Suppressor macrophage (primary cell): Measurements from ENCODE around the gene MAST4.
"Not testable (repeated sequence)": the region's sequence is repeated elsewhere in the genome, so short reads cannot be mapped to it uniquely, and the experiment has no call there.

ENCODE experiments used
- DNase-seq, 4 experiments: peaks; one replicate each; pipeline ENCODE4 v3.0.0-alpha.2; 2020 to 2022

MAST4 gene

DNA sequence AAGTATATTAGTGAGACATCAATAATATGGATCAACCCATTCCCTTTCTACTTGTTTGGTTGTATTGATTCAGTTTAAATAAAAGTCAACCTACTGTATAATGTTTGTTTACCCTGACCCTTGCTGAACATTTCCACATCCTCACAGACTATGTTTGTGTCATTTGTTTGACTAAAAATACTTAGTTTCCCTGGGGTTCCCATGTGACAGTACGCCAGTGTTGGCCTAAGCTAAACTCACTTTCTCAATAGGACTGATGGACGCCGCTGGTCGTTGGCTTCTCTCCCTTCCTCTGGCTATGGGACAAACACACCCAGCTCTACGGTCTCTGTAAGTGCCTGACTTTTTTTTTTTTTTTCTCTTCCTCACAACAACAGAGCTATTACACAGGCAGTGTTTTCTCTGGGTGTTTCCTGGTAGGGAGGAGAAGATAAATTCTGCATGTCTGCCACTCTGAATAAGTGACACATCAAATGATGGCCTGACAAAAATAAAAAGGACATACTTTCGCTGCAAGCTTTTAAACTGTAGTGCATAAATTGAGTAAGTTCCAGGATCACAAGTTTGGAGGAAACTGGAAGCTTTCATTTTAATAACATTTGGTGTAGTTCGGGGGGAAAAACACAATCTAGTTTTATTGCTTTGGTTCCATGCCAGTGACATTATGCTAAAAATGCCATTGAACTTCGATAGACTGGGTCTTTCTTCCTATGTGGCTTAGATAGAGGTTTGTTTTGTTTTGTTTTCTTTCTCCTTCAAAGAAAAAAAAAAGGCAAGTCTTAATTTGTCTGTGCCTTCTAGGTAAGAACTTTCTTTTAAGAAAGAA lies 499.4 kb downstream of the MAST4 start:
- peak; percentile 3 to 42 (median 25) for DNase-seq

DNA sequence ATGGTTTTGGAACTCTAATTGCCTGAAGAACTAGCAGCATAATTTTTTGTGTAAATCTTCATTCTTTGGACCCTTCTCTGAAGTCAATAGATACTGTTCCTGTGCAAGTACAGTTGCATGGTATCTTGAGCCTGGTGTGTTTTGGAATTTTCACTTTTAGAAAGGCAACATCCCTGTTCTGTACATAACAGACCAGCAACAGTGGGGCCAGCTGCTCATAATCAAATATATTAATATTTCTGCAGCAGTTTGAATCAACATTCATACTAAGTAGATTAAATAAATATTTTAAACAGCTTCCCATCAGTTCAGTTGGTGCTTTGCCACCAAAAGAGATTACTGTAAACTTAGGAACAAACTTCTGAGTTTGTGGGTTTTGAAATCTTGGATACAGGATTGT lies 502.5 kb downstream of the MAST4 start:
- DNase-seq: no peak

DNA sequence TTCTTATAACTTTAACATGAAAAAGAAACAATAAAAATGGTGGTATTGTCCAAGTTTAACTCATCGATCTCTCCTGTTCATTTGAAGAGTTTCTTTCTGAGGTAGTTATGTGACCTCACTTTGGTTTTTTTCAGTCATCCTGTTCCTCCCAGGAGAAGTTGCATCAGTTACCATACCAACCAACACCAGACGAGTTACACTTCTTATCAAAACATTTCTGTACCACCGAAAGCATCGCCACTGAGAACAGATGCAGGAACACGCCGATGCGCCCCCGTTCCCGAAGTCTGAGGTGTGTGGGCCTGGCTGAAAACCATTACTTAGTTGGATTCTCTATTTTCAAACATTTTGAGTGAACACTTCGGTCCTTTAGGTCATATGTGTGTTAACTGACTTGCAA lies 504.1 kb downstream of the MAST4 start:
- DNase-seq: no peak

DNA sequence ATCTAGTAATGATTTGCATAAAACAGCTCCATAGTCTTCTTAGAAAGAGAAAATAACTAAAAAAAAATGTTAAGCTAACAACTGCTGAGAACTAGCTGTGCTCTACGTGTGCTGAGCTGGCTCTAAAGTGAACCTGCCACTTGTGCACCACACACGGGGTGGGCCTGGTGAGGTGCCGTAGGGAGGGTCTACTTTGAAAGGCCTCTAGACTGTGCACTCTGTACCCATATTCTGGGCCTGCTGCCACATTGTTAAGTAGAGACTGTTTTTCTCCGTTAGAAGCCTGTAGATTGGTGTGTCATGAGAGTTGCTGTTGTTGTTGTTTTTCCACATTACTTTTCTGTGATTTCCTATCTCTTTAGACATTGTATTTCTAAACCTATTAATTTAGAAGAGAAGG lies 506.5 kb downstream of the MAST4 start:
- no peak for DNase-seq

DNA sequence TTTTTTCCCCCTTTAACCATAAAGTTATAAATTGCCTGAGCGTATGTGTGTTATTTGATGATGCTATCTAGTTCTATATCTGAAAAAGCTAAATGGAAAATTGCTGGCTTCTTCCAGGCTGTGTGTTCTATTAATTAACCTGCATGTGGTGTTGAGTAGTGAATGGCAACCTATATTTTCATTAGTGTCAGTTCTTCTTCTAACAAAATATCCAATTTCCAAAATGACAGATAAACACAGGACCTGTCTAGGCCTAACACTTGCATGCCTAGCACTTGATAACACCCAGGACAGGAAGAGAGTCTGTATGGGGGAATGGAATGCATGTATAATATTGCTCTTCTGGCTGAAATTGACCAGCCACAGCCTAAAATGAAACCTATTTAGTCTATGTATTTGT lies 508.7 kb downstream of the MAST4 start:
- no peak for DNase-seq

DNA sequence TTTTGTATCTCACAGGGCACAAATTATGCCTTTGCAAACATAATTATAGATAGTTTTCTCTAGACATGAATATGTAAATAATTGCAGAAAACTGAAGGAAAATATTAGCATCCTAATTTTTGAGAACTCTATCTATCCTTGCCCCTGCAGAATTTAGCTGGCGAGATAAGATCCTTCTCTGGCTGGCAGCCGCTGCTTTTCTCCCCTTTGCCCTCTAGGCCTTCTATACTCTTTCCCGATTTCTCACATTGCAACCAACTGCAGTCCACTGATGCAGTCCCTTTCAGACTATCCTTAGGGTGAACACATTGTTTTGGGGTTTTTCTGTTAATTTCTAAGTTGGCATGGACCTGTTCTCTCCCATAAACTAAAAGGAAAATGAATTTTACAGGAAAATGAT lies 509.1 kb downstream of the MAST4 start:
- no peak for DNase-seq

DNA sequence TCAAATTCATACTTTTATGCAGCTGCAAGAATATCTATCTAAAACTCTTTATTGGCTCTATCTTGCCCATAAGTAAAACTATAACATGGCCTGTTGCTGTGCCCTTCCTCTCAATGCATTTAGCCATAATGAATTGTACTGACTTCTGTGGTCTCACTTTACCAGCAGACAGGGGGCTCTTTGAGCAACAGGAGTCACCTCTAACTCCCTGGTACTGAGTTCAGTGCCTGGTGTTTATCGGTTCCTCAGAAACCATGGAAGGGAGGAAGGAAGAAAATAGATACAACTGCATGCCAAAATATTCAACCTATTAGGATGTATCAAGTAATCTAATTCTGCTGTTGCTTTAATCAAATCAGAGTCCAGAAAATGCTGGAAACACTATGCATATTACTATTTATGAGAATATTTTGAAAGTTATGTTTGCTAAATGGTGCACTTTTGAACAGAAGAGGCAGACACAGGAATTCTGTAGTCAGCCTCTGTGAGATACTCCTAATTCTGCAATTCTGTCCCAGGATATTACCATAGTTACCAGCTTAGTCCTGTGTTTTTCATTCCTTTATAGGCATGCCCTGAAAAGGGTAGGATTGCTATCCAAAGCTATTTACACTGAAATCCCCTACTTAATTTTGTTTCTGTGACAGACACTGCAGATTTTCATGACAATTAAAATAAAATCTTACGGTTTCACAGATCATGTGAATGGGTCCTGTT lies 510.6 kb downstream of the MAST4 start:
- DNase-seq: no peak

DNA sequence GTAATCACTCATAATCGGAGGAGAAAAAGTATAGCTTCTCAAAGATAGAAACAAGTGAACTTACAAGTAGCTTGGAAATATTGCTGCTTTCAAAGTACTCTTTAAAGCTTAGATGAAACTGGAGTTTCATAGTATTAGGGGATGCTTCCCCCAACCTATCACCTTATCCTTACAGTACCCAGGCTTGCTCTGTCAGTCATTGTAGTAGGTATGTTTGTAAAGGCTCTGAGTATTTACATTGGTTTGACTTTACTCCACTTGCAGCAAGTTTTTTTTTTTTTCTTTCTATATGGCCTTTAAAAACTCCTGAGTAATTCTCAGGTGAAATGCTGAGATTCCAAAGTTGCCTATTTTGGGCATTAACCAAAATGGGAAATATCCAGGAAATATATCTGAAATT lies 515.6 kb downstream of the MAST4 start:
- no peak for DNase-seq

DNA sequence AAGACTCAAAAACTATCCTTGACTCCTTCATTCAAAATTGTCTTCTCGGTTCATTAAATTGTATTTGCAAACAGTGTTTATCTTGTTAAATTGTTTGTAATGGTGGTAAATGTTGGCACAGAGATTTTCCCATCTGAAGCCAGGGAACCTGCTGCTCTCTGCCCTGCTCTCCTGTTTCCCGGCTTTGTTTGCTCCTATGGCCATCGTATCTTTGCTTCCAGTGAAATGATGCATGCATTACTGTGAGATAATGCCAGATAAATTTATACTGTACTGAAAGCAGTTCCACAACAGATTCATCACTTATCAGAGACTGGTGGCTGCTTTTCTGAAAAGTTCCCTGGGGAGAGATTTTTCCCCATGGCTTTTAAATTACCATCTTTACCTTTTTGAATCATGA lies 519.1 kb downstream of the MAST4 start:
- no peak for DNase-seq

DNA sequence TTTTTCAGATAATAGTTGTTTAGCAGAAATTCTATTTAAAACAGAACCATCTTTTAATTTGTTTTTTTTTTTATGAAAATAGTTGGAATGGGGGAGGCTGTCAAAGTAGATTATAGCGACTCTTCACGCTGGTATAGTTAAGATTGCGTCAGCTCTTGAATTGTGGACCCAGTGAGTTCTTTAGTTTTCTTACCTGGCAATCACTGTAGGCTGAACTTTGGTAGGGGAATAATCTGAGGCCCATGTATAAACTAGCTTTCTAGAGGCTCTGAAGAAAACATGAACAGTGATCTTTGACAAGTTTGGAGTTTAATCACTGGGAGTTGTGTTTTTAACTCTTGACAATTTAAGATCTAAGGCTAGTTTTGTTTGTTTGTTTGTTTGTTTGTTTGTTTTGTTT lies 519.6 kb downstream of the MAST4 start:
- DNase-seq: no peak

DNA sequence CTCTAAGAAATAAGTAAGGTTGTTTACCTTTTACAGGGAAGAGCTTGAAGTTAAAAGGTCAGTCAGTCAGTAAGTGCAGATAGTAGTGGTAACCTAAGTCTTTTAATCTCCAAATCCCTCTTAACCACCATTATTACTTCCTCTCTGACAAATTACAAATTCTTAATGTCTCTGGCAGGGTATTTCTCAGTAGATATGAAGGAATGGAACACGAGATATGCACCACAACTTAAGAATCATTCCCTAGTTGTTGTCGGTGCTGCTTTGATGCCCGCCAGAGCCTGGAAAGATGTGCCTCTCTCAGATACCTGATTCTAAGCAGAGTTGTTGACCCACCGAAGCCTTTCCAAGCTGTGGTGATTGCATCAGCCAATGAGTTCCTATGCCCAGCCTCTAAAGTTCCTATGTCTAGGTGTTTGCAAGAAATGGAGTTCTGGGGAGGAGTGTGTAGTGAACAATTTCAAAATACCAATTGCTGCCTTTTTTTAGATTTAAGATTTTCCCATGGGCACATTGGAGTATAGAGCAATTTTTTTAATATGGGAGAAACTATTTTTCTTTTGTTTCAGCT lies 521.9 kb downstream of the MAST4 start:
- DNase-seq: no peak

DNA sequence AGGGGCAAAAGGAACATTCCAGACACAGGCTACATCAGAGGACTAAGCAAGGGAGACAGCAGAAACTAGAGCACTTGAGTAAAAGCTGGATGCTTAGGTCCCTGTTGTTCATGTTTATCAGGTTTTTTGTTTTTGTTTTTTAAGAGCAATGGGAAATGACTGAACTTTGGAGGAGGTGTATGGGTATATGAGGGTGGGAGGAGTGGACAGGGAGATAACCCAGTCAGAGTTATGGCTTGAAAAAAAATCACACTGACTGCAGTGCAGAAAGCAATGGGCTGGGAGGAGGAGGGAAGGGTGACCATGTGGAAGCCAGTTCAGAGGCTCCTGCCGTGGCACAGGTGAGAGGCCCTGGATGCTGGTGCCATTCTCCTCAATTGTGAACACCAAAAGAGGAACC lies 522.8 kb downstream of the MAST4 start:
- DNase-seq: no peak

DNA sequence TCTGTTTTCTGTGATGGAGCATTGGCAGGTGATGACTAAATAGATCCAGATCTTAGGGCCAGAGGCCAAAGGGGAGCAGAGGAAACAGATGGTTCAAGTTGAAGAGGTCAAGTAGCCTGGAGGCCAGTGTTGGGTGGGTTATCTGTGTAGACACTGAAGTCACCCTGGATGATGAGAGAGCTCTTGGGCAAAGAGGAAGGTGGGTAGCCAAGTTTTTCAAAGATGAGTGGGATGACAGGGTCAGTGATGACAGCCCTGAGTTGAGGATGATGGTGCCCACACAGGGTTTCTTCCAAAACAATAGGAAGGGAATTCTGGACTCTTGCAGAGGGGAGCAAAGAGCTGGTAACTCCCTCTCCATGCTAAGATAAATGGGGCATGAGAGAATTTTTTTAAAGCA lies 523.8 kb downstream of the MAST4 start:
- peak; percentile 40 to 71 (median 44) for DNase-seq

DNA sequence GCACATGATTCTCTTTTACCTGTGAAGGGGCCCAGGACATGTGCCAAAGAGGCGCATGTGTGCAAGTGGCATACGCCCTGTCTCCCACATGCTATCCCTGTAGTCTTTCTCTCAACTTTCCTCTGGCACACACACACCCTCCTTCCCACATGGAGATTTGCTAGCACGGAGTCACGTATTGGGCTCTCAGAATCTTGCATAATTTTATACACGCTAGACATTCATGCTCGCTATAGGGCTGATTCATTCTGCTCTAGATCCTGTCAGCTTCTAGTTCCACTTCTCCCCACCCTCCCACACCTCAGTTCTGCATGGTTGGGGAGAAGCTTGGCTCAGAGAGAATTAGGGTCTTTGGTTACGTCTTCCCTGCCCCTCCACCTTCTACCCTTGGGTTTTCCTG lies 527.6 kb downstream of the MAST4 start:
- peak; percentile 16 to 60 (median 30) for DNase-seq

DNA sequence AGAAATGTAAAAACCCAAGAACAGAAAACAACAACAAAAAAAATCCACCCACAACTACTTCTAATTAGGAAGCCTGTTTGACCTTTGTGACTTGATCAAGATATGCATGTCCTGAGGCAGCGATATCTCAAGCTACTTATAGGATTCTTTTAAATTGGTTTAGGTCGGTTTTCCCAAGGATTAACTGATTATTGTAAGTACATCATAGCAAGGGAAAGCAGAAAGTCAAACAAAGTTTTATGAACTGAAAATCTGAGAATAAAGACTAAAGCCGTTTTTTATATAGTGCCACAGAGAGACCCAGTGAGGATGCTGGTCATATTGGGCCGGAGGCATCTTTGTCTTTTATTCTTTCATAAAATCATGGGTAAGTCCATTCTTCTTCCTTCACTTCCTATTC lies 528.4 kb downstream of the MAST4 start:
- DNase-seq: no peak

DNA sequence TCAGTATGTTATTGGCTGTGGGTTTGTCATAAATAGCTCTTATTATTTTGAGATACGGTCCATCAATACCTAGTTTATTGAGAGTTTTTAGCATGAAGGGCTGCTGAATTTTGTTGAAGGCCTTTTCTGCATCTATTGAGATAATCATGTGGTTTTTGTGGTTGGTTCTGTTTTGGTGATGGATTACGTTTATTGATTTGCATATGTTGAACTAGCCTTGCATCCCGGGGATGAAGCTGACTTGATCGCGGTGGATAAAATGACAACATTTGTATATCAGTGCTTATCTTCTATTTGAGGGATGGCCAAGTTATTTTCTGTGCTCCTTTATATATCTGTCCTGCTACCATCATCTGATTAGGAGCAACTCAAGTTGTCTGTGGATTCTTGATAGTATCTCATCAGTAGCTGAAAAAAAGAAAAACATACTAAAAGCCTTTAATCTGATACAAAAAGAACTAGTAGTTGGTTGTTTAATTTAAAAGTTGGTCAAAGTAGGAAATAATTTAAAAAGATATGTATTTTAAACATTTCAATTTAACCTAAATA lies 531.2 kb downstream of the MAST4 start:
- not testable (repeated sequence) for DNase-seq

DNA sequence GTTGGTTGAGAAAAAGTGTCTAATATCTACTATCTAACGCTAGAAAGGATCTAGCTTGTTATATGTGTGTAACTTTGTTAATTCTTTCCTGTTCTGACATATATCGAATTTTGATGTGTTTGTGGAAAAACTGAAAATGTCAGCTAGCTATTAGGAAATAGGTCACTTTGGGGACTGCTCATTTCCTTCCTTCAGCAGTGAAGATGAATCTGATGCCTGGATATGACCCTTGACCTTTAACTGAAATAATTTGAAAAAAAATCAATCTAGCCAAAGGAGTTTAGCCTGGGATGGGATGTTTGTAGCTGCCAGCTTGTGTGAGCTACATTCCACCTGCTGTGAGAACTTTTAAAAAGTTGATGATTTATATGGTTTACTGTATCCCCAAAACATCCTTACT lies 533.6 kb downstream of the MAST4 start:
- DNase-seq: peak in 2 of 4 experiments; percentile 23 to 24

DNA sequence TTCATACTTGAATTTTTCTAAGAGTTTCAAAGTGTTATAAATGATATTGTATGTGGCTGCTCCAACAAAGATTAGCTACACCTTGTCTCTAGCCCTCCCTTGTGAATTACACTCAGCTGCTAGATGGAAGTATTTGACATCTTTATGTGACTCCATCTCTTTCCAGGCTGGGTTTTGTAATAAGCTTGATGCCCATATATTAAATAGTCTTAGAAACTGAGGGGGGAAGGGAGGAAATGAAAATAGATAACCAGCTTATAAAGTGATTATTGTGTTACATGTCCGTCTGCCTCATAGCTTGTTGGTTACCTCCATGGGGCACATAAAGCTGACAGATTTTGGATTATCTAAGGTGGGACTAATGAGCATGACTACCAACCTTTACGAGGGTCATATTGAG lies 537.0 kb downstream of the MAST4 start:
- DNase-seq: no peak

DNA sequence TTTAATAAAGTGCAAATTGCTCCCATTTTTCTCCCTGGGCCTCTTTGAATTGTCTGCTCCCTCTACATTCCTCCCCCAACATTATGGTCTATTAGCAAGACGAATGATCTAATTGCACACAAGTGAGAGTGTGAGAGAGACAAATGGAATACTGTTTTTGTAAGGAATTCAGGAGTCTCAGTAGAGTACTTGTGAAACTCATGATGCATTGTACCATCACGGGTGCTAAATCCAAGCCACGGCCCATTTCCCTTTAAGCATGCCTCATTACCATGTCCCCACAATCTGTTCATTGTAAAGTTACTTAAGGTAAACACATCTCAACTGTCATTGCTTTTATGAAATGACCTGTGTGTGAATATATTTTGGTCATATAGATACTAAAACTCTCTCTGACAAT lies 537.6 kb downstream of the MAST4 start:
- no peak for DNase-seq

DNA sequence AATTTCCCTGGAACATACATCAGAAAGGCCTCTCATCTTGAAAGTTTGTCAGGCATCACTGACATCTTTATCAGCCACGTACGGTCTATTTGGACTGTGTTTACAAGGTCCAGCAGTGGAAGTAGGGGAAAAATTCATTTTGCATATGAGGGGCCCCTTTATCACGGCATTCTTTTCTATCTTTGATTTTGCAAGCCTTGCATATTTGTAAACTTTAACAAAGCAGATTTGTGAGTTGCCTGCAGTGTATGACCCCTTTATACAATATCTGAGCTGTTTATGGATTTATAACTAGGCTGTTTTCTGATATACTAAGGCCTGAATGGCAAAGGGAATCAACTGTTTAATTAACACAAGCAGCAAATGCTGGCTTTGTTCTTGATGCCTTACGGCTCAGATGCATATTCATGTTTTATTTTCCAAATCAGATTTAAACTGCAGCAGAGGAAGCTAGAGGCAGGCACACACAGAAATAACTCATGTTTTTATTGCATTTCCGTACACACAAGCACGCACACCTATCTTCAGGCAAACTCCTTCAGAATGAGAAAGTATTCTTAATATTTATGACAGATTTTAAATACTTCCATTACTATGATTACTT lies 539.3 kb downstream of the MAST4 start:
- no peak for DNase-seq

DNA sequence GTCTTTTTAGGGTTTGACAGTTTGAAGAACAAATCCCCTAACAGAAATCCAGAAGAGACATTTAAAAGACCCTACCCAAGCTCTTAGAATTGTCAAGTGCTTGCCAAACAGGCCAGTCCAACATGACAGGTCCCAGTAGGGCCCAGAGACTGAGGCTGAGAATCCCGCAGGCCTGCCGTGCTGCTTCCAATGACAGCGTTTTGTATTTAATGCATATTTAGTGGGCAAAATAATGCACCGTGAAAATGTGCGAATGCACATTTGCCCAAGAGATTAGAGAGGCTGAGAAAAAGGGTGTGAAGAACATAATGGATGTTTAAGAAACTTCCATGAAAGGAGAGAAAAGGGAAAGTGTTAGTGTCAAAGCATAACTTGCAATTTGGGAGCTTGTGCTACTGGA lies 542.8 kb downstream of the MAST4 start:
- DNase-seq: no peak

DNA sequence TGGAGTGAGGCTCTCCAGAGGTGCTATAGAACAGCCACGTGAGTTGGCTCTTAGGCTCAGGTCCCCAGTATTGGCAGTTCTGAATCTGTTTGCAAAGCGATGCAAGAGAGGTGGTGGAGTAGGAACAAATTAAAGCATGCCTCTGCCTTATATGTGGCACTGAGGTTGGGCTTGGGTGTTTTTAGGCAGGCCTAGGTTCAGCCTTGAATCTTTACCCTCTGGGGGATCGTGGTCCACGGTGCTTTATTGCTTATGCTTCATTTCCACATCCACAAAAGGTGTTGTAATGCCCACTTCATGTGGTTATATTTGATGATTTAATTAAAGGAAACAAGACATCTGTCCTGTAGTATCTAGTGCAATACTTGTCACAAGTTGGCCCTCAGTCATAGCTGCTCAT lies 544.2 kb downstream of the MAST4 start:
- DNase-seq: no peak

DNA sequence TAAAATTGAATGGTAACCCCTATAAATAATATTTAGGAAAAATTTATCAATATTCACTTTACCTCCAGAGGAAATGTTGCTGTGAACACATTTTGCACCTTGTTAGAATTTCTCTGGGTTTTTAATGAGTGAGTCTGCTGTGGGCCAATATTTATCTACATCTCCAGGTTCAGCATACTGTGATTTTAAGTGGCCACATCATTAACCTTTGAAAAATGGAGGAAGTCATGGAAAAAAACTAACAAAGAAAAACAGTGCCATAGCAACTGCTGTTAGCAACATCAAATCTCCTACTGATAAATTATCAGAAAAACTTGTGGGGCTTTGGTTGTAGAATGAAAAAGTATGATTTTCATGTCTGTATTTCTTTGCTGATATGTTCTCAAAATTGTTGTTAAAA lies 545.5 kb downstream of the MAST4 start:
- no peak for DNase-seq
